ENCODE measurements around the gene TLR6.

The TLR6 gene

GRCh38 chr4:38902695-38903094, 46.1 kb upstream of the TLR6 start:
- no peaks in the 10 kb centered on the region for H3K4me1 ChIP-seq
- intact Hi-C loops (cut with DNase I; ENCODE audit: low total_unique reads) = no loop called here
- H3K9me3 ChIP-seq = no peaks in the 10 kb centered on the region
- H3K36me3 ChIP-seq = peaks cover 28 to 43% (median 36%) of the 10 kb centered on the region in 3 donors
- no peak overlapping the region for H3K27ac ChIP-seq
- H3K27me3 ChIP-seq = no peaks in the 10 kb centered on the region
- TF ChIP-seq CTCF (IDR thresholded peaks at IDR 0.05) = no peak
- H3K4me3 ChIP-seq = no peak overlapping the region
- DNase-seq = no peak

GRCh38 chr4:38902221-38902620, 45.6 kb upstream of the TLR6 start:
- intact Hi-C loops (cut with DNase I; ENCODE audit: low total_unique reads) = no loop called here
- Histone ChIP-seq H3K27ac (no peak overlapping the region), H3K36me3 (peaks cover 24 to 38% (median 32%) of the 10 kb centered on the region in 3 donors)

GRCh38 chr4:38898245-38898644, 41.6 kb upstream of the TLR6 start:
- Histone ChIP-seq H3K36me3 (peaks cover 11 to 33% (median 19%) of the 10 kb centered on the region in 3 donors), H3K4me3 (no peak overlapping the region), H3K27me3 (no peaks in the 10 kb centered on the region), H3K27ac (no peak overlapping the region), H3K9me3 (no peaks in the 10 kb centered on the region), H3K4me1 (peaks cover 0 to 14% (median 0%) of the 10 kb centered on the region in 4 donors)
- no peak for DNase-seq
- intact Hi-C loops (cut with DNase I; ENCODE audit: low total_unique reads) = no loop called here
- TF ChIP-seq CTCF (IDR thresholded peaks at IDR 0.05) = no peak

More at GRCh38 chr4:38902221-38902620, 45.6 kb upstream of the TLR6 start:
- Histone ChIP-seq H3K27me3 (no peaks in the 10 kb centered on the region), H3K9me3 (no peaks in the 10 kb centered on the region), H3K4me1 (peaks cover 0 to 3% (median 0%) of the 10 kb centered on the region in 4 donors), H3K4me3 (no peak overlapping the region)
- TF ChIP-seq CTCF (IDR thresholded peaks at IDR 0.05) = no peak
- DNase-seq = no peak

- Histone ChIP-seq H3K27ac (no peak overlapping the region), H3K4me1 (peaks cover 0 to 14% (median 0%) of the 10 kb centered on the region in 4 donors), H3K4me3 (no peak overlapping the region), H3K9me3 (no peaks in the 10 kb centered on the region), H3K36me3 (peaks cover 21 to 39% (median 29%) of the 10 kb centered on the region in 3 donors), H3K27me3 (no peaks in the 10 kb centered on the region)
- no peak for TF ChIP-seq CTCF (IDR thresholded peaks at IDR 0.05)
- DNase-seq = no peak
- intact Hi-C loops (cut with DNase I; ENCODE audit: low total_unique reads) = no loop called here
These were observed 40.3 kb upstream of the TLR6 start for GRCh38 chr4:38896940-38897339.

- peaks cover 0 to 32% (median 2%) of the 10 kb centered on the region in 4 donors for H3K4me1 ChIP-seq
- no peak overlapping the region for H3K27ac ChIP-seq
- H3K27me3 ChIP-seq = no peaks in the 10 kb centered on the region
- DNase-seq = no peak
- peaks cover 26 to 43% (median 32%) of the 10 kb centered on the region in 3 donors for H3K36me3 ChIP-seq
- TF ChIP-seq CTCF (IDR thresholded peaks at IDR 0.05) = no peak
- no peak overlapping the region for H3K4me3 ChIP-seq
- intact Hi-C loops (cut with DNase I; ENCODE audit: low total_unique reads) = no loop called here
- no peaks in the 10 kb centered on the region for H3K9me3 ChIP-seq
These were observed 37.8 kb upstream of the TLR6 start for GRCh38 chr4:38894322-38894982.
